PC-3 (cell line): ENCODE data around the gene ACAD10. TPM values are rescaled to one million over a fixed set of nuclear protein-coding genes. Genes with fewer than 3 reads are reported as not detected.
"Not testable (repeated sequence)": the region's sequence is repeated elsewhere in the genome, so short reads cannot be mapped to it uniquely, and the experiment has no call there.

Experiments
- ATAC-seq: fragments of 200-7000 bp; cut with Tn5 transposase; 2 replicates; pipeline ENCODE4 v1.9.1; 2020; ENCODE audit warnings: mild to moderate bottlenecking, moderate library complexity
- BruUV-seq: library from RNA; stranded (reverse); fragments of 400-500 nt; replicated peaks from 2 replicates; lab custom pipeline; 2021; lab: Mats Ljungman, UMichigan
- CTCF ChIA-PET: fragments of 300-600 bp; sonication (Branson Sonifier 250); formaldehyde crosslinking; loops from one replicate; lab custom pipeline; 2022; ENCODE audit warnings: antibody characterized with exemption; lab: Charles Lee
- POLR2A ChIA-PET: fragments of 300-600 bp; sonication (Branson Sonifier 250); formaldehyde crosslinking; loops from one replicate; lab custom pipeline; 2022; ENCODE audit warnings: antibody characterized with exemption; ENCODE audit not compliant: unreplicated experiment; lab: Charles Lee
- DNase-seq: peaks from one replicate; pipeline ENCODE4 v3.0.0-alpha.2; 2015
- H2AFZ ChIP-seq: fragments of 300-600 bp; sonication (generic); 2 replicates; pipeline ENCODE4 v1.6.0; 2016; ENCODE audit warnings: antibody characterized with exemption, low read length
- H3F3A ChIP-seq: fragments of 300-600 bp; sonication (generic); one replicate; pipeline ENCODE4 v1.6.0; 2017; ENCODE audit warnings: antibody characterized with exemption, low read length, control low read depth, mild to moderate bottlenecking; ENCODE audit not compliant: unreplicated experiment
- H3K27ac ChIP-seq: fragments of 300-600 bp; sonication (generic); 2 replicates; pipeline ENCODE4 v1.5.1; 2016; ENCODE audit warnings: mild to moderate bottlenecking, low read length
- H3K27me3 ChIP-seq: fragments of 300-600 bp; sonication (generic); 2 replicates; pipeline ENCODE4 v1.6.1; 2016; ENCODE audit warnings: low read length, mixed read lengths
- H3K36me3 ChIP-seq: fragments of 300-600 bp; sonication (generic); 2 replicates; pipeline ENCODE4 v1.6.1; 2016; ENCODE audit warnings: low read depth, mixed run types, low read length, mixed read lengths
- H3K4me1 ChIP-seq: fragments of 300-600 bp; sonication (generic); 2 replicates; pipeline ENCODE4 v1.5.1; 2016; ENCODE audit warnings: low read length; ENCODE audit not compliant: insufficient read depth
- H3K4me2 ChIP-seq: fragments of 300-600 bp; sonication (generic); 2 replicates; pipeline ENCODE4 v1.6.0; 2016; ENCODE audit warnings: low read length
- H3K4me3 ChIP-seq: fragments of 300-600 bp; sonication (generic); 2 replicates; pipeline ENCODE4 v1.5.1; 2016; ENCODE audit warnings: mild to moderate bottlenecking, low read length, mixed read lengths
- H3K79me2 ChIP-seq: fragments of 300-600 bp; sonication (generic); 2 replicates; pipeline ENCODE4 v1.6.1; 2017; ENCODE audit warnings: low read length, mixed read lengths
- H3K9ac ChIP-seq: fragments of 300-600 bp; sonication (generic); 2 replicates; pipeline ENCODE4 v1.6.0; 2016; ENCODE audit warnings: mild to moderate bottlenecking, low read length
- H3K9me2 ChIP-seq: fragments of 300-600 bp; sonication (generic); replicated peaks from 2 replicates; pipeline ENCODE4 v1.6.1; 2016; ENCODE audit warnings: mixed run types, low read length, mixed read lengths
- H3K9me3 ChIP-seq: fragments of 300-600 bp; sonication (generic); 2 replicates; pipeline ENCODE4 v1.6.1; 2016; ENCODE audit warnings: low read length, mixed read lengths
- H4K20me1 ChIP-seq: fragments of 300-600 bp; sonication (generic); 2 replicates; pipeline ENCODE4 v1.6.1; 2016; ENCODE audit warnings: low read length, mixed read lengths
- CTCF ChIP-seq: fragments of 300-600 bp; sonication (generic); conservative IDR thresholded peaks from 2 replicates; pipeline ENCODE4 v1.5.1; 2017; ENCODE audit warnings: antibody characterized with exemption, low read depth, mild to moderate bottlenecking, low read length
- EZH2 ChIP-seq: fragments of 300-600 bp; sonication (generic); IDR thresholded peaks from one replicate; pipeline ENCODE4 v1.6.1; 2017; ENCODE audit warnings: antibody characterized with exemption, mild to moderate bottlenecking, low read length; ENCODE audit not compliant: unreplicated experiment
- EZH2phosphoT487 ChIP-seq: fragments of 300-600 bp; sonication (generic); IDR thresholded peaks from 2 replicates; pipeline ENCODE4 v1.6.1; 2018; ENCODE audit warnings: mild to moderate bottlenecking, antibody characterized with exemption, low read length, borderline replicate concordance
- intact Hi-C: fragments of 100-400 bp; cut with micrococcal nuclease; formaldehyde crosslinking; loops from 2 replicates; pipeline ENCODE4 v1.9.0; 2023
- total RNA-seq: library from RNA; depleted of rRNA; stranded (reverse); fragments of >200 nt; gene quantifications from 2 replicates; pipeline ENCODE4 v1.2.3, GENCODE V29; 2014

ACAD10 gene
- total RNA-seq, 1 experiment from 2014 or later = 27.4 TPM

GRCh38 chr12:111706145-111706544, 20.3 kb downstream of the ACAD10 start:
- Histone ChIP-seq H3F3A (no peaks in the 10 kb centered on the region), H2AFZ (no peak overlapping the region), H3K36me3 (peaks cover 28% of the 10 kb centered on the region; the same call in 1 of the 2 replicates), H3K9ac (no peak overlapping the region), H3K27ac (no peak overlapping the region), H3K79me2 (no peaks in the 10 kb centered on the region), H3K4me1 (no peaks in the 10 kb centered on the region), H3K9me3 (no peaks in the 10 kb centered on the region), H3K9me2 (no peaks in the 10 kb centered on the region), H3K27me3 (no peaks in the 10 kb centered on the region), H4K20me1 (no peaks in the 10 kb centered on the region), H3K4me2 (no peak overlapping the region), H3K4me3 (no peak overlapping the region)
- no TSS peak for BruUV-seq
- TF ChIP-seq EZH2phosphoT487 (no peak), EZH2 (no peak)
- ChIA-PET POLR2A (no interaction called here), CTCF (no interaction called here)
- intact Hi-C loops = no loop called here
- ATAC-seq (no peak), DNase-seq (no peak)

- Histone ChIP-seq H3K9me2 (no peaks in the 10 kb centered on the region), H3K36me3 (peaks cover 26% of the 10 kb centered on the region), H3K9me3 (no peaks in the 10 kb centered on the region), H3K4me3 (no peak overlapping the region), H3K27me3 (no peaks in the 10 kb centered on the region), H4K20me1 (no peaks in the 10 kb centered on the region), H3K27ac (no peak overlapping the region), H3K4me2 (no peak overlapping the region), H3K79me2 (no peaks in the 10 kb centered on the region), H3K4me1 (no peaks in the 10 kb centered on the region), H2AFZ (no peak overlapping the region), H3K9ac (no peak overlapping the region), H3F3A (no peaks in the 10 kb centered on the region)
- BruUV-seq = no TSS peak
- ChIA-PET POLR2A (no interaction called here), CTCF (no interaction called here)
- TF ChIP-seq CTCF = no peak
- no peak for TF ChIP-seq EZH2
- no peak for TF ChIP-seq EZH2phosphoT487
- ATAC-seq = no peak
- intact Hi-C loops = no loop called here
- no peak for DNase-seq
Measured at GRCh38 chr12:111715279-111715678, 29.4 kb downstream of the ACAD10 start.

GRCh38 chr12:111719316-111719715, 33.5 kb downstream of the ACAD10 start:
- H3K36me3 ChIP-seq = peaks cover 14% of the 10 kb centered on the region; the same call in 1 of the 2 replicates
- POLR2A ChIA-PET, DNase-seq, H4K20me1 ChIP-seq, H3F3A ChIP-seq, intact Hi-C loops, H3K27me3 ChIP-seq, H3K9me3 ChIP-seq, H3K4me1 ChIP-seq, H2AFZ ChIP-seq, H3K27ac ChIP-seq, H3K9me2 ChIP-seq, H3K9ac ChIP-seq, CTCF ChIA-PET, BruUV-seq, H3K4me3 ChIP-seq, ATAC-seq, H3K4me2 ChIP-seq, H3K79me2 ChIP-seq: not testable (repeated sequence)

- Histone ChIP-seq H3K9me2 (no peaks in the 10 kb centered on the region), H2AFZ (no peak overlapping the region), H3K4me3 (no peak overlapping the region), H3K79me2 (no peaks in the 10 kb centered on the region), H3K27ac (no peak overlapping the region), H3K27me3 (no peaks in the 10 kb centered on the region), H3K4me2 (no peak overlapping the region), H3K9ac (no peak overlapping the region), H3K9me3 (no peaks in the 10 kb centered on the region), H4K20me1 (no peaks in the 10 kb centered on the region), H3K36me3 (peaks cover 14% of the 10 kb centered on the region; the same call in 1 of the 2 replicates), H3F3A (no peaks in the 10 kb centered on the region), H3K4me1 (no peaks in the 10 kb centered on the region)
- no peak for DNase-seq
- intact Hi-C loops = no loop called here
- ChIA-PET CTCF (no interaction called here), POLR2A (no interaction called here)
- TF ChIP-seq CTCF (no peak), EZH2phosphoT487 (no peak), EZH2 (no peak)
- no TSS peak for BruUV-seq
- no peak for ATAC-seq
Measured at GRCh38 chr12:111720457-111720856, 34.6 kb downstream of the ACAD10 start.

GRCh38 chr12:111723646-111724360, 38.0 kb downstream of the ACAD10 start:
- H3K9ac ChIP-seq, CTCF ChIA-PET, H3K79me2 ChIP-seq, H3F3A ChIP-seq, H3K9me3 ChIP-seq, H2AFZ ChIP-seq, H3K4me1 ChIP-seq, H3K27me3 ChIP-seq, H3K9me2 ChIP-seq, H3K4me3 ChIP-seq, DNase-seq, intact Hi-C loops, H3K27ac ChIP-seq, H4K20me1 ChIP-seq, H3K4me2 ChIP-seq, H3K36me3 ChIP-seq, POLR2A ChIA-PET, BruUV-seq, ATAC-seq: not testable (repeated sequence)
